HS-27A (cell line): ENCODE data around the gene RESF1.

Source experiments
- DNase-seq: peaks from one replicate; pipeline ENCODE4 v3.0.0-alpha.2; 2012; ENCODE audit warnings: low read depth, missing footprints

RESF1 gene

DNA sequence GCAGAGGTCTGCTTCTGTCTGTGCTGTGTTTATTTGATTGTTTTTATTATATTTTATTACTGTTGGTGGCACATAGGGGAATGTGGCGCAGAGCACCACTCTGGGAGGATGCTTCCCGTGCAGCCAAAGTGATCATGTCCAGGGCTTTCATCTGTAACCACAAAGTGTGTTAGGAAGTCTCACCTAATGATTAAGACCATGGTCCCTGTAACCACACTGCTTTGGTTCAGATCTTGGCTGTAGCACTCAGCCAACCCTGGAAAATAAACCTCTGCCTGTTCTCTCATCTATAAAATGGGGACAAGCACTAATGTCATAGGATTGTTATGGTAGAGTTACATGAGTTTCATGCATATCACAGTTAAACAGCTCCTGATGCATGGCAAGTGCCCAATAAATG is 1.9 kb downstream of the RESF1 start:
- DNase-seq: no peak

DNA sequence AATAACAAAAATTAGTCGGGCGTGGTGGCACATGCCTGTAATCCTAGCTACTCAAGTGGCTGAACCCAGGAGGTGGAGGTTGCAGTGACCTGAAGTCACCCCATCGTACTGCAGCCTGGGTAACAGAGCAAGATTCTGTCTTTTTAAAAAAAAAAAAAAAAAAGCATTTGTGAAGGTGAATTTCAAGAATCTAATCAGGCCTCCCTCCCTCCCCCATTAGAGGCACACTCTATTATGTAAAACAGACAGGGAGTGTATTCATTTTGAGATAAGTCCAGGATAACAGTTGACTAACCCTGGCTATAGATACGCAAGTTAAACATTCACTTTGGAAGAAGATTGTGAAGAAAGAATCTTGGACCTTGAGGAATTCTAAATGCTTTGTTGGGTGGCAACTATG is 2.9 kb downstream of the RESF1 start:
- DNase-seq: no peak

DNA sequence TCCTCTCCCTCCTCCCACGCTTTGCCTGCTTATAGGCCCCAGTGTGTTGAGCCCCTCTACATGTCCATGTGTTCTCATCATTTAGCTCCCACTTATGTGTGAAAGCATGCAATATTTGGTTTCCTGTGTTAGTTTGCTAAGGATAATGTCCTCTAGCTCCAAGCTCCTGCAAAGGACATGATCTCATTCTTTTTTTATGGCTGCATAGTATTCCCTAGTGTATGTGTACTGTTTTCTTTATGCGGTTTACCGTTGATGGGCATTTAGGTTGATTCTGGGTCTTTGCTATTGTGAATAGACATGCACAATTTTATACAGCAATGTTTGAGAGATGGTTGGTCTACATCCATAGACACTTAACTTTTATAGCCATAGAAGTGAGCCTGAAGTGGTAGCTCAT is 5.1 kb downstream of the RESF1 start:
- DNase-seq: no peak

DNA sequence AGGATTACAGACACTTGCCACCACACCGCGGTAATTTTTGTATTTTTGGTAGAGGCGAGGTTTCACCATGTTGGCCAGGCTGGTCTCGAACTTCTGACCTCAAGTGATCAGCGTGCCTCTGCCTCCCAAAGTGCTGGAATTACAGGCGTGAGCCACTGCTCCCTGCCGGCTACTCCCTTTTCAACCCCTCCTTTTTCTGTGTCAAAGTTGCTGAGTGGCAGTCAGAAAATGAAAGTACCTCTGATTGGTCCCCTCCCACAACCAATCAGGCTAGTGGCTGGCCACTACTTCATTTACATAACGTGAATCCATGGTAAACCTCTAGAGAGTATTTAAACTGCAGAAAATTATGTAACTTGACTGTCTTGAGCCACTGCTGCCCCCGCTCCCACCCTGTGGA is 5.9 kb downstream of the RESF1 start:
- DNase-seq: no peak

DNA sequence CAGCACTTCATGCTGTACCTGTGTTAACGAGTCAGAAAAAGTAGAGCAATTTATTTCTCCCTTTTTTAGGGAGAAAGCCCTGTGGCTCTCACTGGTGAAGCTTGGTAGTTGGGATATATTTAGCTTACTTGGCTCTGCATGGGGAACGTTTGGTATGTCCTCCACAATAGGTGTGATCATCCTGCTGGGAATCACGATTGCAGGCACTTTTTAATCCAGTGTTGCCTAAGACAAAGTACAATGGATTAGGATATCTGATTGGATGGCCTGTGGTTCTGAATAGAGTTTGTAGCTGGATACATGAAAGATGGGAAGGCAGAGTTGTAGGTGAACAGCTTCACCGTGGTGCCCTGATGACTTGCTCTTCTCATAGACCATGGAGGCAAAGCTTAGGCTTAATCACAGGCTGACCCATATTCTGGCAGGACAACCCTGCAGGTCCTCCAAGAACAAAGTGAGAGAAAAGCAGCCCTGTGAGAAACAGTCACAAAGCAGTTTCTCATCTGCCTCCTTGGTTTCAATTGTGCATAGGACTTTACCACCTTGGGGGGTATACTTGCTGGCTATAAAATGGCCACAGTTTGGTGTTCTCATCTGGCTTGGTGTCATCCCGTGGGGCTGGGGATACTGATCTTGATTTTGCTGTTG is 7.5 kb downstream of the RESF1 start:
- DNase-seq: no peak

DNA sequence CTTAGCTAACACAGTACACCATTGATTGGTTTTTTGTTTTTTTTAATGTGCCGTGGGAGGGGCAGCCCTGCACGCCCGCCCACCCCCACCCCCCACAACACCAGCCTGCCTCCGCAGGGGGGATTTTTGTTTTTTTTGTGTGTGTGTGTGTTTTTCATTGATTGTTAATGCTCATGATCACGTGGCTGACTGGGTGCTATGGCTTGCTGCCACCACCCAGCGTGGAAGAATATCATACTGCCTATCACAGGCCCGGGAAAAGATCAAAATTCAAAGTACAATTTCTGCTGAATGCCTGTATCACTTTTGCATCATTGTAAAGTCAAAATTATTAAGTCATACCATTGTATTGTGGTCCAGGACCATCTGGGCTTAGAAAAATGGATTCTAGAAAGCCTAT is 8.3 kb downstream of the RESF1 start:
- DNase-seq: no peak

DNA sequence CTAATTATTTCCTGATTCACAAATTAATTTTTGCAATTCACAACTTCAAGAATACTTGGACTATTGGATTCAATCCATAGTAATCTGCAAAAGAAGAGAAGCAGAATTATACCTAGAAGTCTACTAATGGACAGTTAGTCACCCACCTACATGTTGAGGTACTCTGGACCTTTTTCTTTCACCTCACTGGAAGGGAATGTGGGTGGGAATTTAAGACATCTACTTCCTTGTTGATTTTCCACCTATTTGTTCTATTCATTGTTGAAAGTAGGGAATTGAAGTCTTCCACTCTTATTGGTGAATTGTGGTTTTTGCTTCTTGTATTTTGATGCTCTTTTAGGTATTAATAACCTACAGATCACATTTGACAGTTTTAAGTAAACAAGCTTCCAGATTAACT is 11.0 kb downstream of the RESF1 start:
- no peak for DNase-seq

DNA sequence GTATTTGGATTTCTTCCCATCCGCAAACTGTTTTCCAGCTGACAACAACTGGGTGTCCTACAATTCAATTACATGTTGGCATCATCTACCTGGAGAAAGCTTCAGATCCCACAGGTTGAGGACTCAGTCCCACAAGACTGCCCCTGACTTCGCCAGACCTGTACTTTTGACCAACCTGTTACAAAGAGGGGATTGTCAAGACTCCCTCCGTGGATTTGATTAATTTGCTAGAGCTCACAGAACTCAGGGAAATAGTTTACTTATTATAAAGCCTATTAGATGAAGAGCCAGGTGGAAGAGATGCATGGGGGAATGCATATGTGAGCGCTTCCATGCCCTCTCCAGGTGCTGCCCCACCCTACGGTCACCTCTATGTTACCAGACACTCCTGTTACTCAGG is 14.6 kb downstream of the RESF1 start:
- no peak for DNase-seq

DNA sequence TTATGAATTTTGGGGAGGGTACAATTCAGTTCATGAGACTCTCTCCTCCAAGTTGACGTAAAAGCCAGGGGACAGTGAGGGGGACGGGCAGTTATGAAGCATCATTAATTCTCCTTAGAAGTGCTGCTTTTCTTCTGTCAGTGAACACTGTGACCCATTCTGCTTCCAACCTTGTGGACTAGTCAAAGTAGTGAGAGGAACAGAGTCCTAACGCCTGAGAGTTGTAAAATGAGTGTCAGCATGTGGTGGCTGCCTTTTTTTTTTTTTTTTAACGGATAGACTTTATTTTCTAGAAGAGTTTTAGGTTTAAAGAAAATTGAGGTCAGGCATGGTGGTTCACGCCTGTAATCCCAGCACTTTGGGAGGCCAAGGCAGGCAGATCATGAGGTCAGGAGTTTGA is 15.5 kb downstream of the RESF1 start:
- DNase-seq: no peak

DNA sequence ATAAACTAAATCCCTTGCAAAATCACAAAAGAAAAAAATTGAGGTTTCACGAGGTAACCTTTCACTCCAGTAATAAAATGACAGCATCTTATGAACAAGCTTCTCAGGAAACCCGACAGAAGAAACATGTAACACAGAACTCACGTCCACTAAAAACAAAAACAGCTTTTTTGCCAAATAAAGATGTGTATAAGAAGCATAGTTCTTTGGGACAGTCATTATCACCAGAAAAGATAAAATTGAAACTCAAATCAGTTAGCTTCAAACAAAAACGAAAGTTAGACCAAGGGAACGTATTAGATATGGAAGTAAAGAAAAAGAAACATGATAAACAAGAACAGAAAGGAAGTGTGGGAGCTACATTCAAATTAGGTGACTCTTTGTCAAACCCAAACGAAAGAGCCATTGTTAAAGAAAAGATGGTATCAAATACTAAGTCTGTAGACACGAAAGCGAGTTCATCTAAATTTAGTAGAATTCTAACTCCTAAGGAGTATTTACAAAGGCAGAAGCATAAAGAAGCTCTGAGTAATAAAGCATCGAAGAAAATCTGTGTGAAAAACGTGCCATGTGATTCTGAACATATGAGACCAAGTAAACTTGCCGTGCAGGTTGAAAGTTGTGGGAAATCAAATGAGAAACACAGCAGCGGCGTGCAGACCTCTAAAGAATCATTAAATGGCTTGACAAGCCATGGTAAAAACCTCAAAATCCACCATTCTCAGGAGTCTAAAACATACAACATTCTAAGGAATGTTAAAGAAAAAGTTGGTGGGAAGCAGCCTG is 25.8 kb downstream of the RESF1 start:
- DNase-seq: no peak

DNA sequence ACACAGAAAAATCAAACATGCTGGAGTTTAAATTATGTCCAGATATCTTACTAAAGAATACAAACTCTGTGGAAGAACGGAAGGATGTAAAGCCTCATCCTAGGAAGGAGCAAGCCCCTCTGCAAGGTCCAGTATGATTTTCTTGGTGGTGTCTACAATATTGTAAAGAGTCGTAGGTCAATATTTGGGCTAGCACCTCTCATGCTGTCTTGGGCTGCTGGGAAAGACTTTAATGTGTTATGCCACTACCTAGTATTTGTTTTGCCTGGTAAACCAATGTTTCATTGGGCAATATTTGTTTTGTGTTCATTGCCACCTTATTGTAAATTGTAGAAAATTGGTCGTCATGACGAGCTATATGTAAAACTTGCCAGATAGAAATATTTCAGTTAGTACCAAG is 26.6 kb downstream of the RESF1 start:
- DNase-seq: no peak

DNA sequence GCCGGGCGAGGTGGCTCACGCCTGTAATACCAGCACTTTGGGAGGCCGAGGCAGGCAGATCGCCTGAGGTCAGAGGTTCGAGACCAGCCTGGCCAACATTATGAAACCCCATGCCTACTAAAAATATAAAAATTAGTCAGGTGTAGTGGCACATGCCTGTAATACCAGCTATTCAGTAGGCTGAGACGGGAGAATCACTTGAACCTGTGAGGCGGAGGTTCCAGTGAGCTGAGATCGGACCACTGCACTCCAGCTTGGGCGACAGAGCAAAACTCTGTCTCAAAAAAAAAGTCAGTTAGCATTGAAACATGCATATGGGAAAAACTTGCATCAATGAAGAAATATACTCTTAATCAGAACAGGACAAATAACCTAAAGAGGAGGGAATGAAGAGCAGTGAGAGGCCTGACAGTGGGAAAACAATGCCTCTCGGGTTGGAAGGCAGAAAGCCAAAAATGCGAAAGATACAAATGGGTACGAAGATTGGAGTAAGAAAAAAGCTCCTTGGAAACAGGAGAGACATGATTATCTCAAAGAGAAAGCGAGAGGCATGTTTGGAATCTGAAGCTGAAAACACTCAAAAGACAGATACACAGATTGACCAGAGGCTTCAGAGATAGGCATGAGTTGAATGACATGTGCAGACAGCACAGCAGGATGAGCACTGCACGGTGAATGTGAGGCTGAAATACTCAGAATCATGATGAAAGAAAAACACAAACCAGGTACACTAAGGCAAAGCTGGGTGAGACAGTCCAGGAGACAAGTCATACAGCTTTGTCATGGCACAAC is 30.6 kb downstream of the RESF1 start:
- DNase-seq: no peak

DNA sequence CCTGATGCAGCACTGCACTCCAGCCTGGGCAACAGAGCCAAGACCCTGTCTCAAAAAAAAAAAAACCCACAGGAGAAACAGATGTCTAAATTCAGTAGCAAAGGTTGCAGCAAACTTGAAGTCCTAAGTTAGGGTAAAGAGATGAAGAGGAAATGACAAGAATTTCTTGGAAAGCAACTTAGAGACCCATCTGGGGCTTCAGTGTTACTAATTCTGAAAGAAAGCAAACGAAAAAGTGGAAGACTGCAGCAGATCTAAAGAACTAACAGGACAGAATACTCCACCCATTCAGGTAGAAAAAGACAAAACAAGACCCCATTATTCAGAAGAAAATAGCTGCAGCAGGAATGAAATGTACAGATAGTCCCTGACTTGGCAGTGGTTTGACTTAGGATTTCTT is 31.9 kb downstream of the RESF1 start:
- no peak for DNase-seq

DNA sequence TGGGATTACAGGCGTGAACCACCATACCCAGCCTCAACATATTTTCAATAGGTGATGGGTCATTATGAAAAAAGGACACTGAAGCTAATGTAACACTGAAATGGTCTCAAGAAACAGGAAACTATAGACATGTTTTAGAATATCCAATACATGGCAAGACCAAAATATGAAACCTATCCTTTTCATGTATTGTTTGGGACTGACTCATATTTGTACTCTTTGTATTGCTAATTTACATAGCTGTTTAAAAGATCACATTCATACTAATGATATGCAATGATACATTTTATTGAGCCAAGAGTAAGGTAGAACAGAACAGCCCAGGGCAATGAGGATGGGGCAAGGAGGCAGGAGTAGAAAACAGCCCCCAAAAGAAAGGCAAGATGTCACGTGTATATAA is 32.6 kb downstream of the RESF1 start:
- DNase-seq: no peak

DNA sequence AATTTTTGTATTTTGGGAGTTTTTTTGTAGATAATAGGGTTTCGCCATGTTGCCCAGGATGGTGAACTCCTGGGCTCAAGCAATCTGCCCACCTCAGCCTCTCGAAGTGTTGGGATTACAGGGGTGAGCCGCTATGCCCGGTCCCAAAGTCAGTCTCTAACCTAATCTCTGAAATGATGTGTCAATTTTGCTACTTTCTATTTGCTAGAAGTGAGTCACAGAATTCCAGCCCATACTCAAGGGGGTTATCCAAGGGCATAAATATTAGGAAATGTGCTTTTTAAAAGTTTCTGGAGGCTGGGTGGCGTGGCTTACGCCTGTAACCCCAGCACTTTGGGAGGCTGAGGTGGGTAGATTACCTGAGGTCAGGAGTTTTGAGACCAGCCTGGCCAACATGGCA is 40.5 kb downstream of the RESF1 start:
- no peak for DNase-seq

DNA sequence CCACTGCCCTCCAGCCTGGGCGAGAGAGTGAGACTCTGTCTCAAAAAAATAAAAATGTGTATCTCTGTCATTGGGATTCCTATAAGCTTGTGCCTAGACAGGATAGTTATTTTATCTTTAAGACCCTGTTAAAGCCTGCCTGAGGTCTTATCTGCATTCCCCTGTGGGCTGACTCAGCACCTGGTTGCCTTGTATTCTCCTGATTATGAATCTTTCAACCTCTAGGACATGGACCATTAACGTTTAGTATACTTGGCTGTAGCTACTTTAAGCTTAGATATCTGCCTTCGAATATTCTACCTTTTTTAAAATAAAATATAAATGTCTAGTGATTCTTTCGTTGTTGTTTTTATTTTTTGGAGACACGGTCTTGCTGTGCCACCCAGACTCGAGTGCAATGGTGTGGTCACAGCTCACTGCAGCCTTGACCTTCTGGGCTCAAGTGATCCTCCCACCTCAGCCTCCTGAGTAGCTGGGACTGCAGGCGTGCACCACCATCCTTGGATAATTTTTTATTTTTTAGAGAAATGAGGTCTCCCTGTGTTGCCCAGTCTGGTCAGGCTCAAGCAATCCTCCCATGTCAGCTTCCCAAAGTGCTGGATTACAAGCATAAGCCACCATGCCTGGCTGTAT is 41.3 kb downstream of the RESF1 start:
- DNase-seq: no peak

DNA sequence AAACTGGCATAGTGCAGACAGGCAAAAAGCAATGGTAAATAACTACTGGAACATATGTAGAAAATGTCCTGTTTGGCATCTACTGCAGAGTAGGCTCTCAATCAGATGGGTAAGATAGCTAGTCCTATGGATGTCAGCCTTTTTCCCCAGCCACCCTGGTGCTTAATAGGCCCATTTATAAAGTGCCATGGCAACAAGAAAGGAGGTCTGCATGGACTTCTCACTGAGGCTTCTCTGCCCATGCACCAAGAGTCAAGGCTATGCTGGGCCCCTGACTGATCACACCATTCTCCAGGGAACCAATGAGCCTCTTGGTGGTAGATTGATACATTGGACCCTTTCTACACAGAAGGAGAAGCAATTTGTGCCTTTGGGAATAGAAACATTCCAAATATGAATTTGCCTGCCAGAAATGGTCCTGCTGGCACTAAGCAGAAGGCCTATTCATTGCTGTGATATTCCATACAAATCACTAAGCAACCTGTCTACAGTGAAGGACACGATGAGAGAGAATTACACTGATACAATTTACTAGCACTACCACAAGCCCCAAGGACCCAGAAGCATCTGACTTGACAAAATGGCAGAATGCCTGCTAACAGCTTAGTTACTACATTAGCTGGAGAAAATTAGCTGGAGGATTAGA is 43.8 kb downstream of the RESF1 start:
- no peak for DNase-seq

DNA sequence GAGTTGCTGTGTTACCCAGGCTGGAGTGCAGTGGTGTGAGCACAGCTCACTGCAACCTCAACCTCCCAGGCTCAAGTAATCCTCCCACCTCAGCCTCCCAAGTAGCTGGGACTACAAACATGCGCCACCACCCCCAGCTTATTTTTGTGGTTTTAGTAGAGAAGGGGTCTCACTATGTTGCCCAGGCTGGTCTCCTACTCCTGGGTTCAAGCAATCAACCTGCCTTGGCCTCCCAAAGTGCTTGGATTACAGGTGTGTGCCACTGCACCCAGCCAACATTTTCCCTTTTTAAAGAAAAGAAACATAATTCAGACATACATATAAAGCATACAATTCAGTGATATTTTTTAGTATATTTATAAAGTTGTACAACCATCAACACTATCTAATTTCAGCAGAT is 44.4 kb downstream of the RESF1 start:
- no peak for DNase-seq

DNA sequence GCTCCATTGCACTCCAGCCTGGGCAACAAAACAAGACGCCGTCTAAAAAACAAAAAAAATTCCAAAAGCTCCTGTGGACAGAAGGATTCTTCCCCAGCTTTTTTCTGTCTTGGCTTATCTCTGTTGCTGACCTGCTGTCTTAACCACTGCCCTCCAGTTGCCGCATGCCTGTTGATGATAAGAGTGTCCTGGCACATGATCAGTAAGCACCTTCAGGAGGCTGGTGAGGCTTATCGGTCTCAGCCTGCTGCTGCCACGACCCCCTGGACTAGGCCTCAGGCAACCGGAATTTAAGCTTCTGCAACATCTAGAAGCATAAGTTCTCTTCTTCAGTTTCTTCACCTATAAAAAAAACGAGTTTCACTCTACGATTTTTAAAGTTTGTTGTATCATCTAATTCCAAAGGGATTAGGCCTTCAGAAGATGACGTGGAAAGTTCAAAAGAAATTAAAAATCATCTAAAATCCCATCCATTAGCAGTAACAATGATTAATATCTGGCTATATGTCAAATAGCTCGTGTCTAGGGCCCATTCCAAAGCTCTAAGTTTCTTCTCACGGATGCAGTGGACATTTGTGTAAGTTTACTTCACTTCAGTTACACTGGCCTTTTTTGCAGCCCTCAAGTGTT is 46.4 kb downstream of the RESF1 start:
- no peak for DNase-seq
